Endothelial cell of umbilical vein (primary cell): ENCODE results near the gene SLC44A5. TPM values are rescaled to one million over a fixed set of nuclear protein-coding genes. Genes with fewer than 3 reads are reported as not detected.

Experiments
- BruUV-seq: library from RNA; stranded (reverse); fragments of 400-500 nt; replicated peaks from 2 replicates; lab custom pipeline; 2021; lab: Mats Ljungman, UMichigan
- CTCF ChIA-PET: fragments of 300-600, 350-600 bp; sonication (Branson Sonifier 250); formaldehyde crosslinking; loops from one replicate; lab custom pipeline; 2021; ENCODE audit warnings: antibody characterized with exemption, inconsistent platforms; lab: Charles Lee
- POLR2A ChIA-PET: fragments of 300-600, 350-600 bp; sonication (Branson Sonifier 250); formaldehyde crosslinking; loops from one replicate; lab custom pipeline; 2021; ENCODE audit warnings: antibody characterized with exemption, inconsistent platforms; lab: Charles Lee
- DNase-seq: peaks from one replicate; pipeline ENCODE4 v3.0.0-alpha.2; 2011; ENCODE audit warnings: low read depth, low spot score
- FAIRE-seq: peaks from 2 replicates; lab custom pipeline; 2011; peaks lifted over from hg19 to GRCh38; lab: Jason Lieb, UNC
- H2AFZ ChIP-seq: 2 replicates; pipeline ENCODE4 v1.6.0; 2012; ENCODE audit warnings: low read depth, low read length, control low read depth, inconsistent platforms
- H3K27ac ChIP-seq: 2 replicates; pipeline ENCODE4 v1.5.1; 2011; ENCODE audit warnings: low read depth, mild to moderate bottlenecking, control low read depth, low read length, moderate library complexity; ENCODE audit not compliant: insufficient read depth
- H3K27me3 ChIP-seq, 2 experiments: 2 replicates each; pipeline versions ENCODE4 v1.6.0 to v1.6.1; 2011; ENCODE audit warnings: low read length in 2 of 2, mixed read lengths in 1 of 2; ENCODE audit not compliant: control insufficient read depth in 2 of 2, insufficient read depth in 2 of 2
- H3K36me3 ChIP-seq, 2 experiments: 2 replicates in 1 of 2; 3 replicates in 1 of 2; pipeline ENCODE4 v1.5.1; 2011; ENCODE audit warnings: low read length in 2 of 2, mild to moderate bottlenecking in 1 of 2, moderate library complexity in 1 of 2; ENCODE audit not compliant: control insufficient read depth in 2 of 2, insufficient read depth in 2 of 2; ENCODE audit errors: extremely low read depth in 1 of 2
- H3K4me1 ChIP-seq: 3 replicates; pipeline ENCODE4 v1.5.1; 2011; ENCODE audit warnings: mild to moderate bottlenecking, low read length; ENCODE audit not compliant: control insufficient read depth, insufficient read depth; ENCODE audit errors: extremely low read depth
- H3K4me2 ChIP-seq: 2 replicates; pipeline ENCODE4 v1.6.1; 2011; ENCODE audit warnings: low read length, control low read depth, mixed read lengths; ENCODE audit not compliant: insufficient read depth
- H3K4me3 ChIP-seq, 3 experiments: fragments of 200-600 bp in 1 of 3; sonication (generic), shearing (Covaris generic) in 1 of 3; replicated peaks in 1 of 3; 2 replicates each; pipeline ENCODE4 v1.5.1; 2011 to 2016; ENCODE audit warnings: control low read depth in 3 of 3, low read length in 3 of 3, mild to moderate bottlenecking in 2 of 3, inconsistent platforms in 1 of 3, low read depth in 1 of 3, moderate library complexity in 1 of 3; ENCODE audit not compliant: insufficient read depth in 1 of 3
- H3K79me2 ChIP-seq: 2 replicates; pipeline ENCODE4 v1.6.0; 2012; ENCODE audit warnings: low read length, inconsistent platforms; ENCODE audit not compliant: control insufficient read depth, insufficient read depth
- H3K9ac ChIP-seq: replicated peaks from 2 replicates; pipeline ENCODE3; 2011; ENCODE audit warnings: low read length, control low read depth; ENCODE audit not compliant: insufficient read depth; ENCODE audit errors: extremely low read depth
- H3K9me1 ChIP-seq: replicated peaks from 3 replicates; pipeline ENCODE4 v1.6.0; 2011; ENCODE audit warnings: mild to moderate bottlenecking, low read length; ENCODE audit not compliant: control insufficient read depth, insufficient read depth; ENCODE audit errors: extremely low read depth
- H3K9me3 ChIP-seq: replicated peaks from 2 replicates; pipeline ENCODE4 v1.5.1; 2012; ENCODE audit warnings: low read length, inconsistent platforms; ENCODE audit not compliant: control insufficient read depth, insufficient read depth
- H4K20me1 ChIP-seq: replicated peaks from 2 replicates; pipeline ENCODE3; 2011; ENCODE audit warnings: mild to moderate bottlenecking, low read length; ENCODE audit not compliant: control insufficient read depth, insufficient read depth; ENCODE audit errors: extremely low read depth
- CTCF ChIP-seq, 2 donors: IDR thresholded peaks; 1 replicate in 1 of 2; 2 replicates in 1 of 2; pipeline ENCODE4 v1.5.1; 2011; ENCODE audit warnings: low read length in 2 of 2, mild to moderate bottlenecking in 2 of 2, moderate library complexity in 2 of 2, control low read depth in 1 of 2, inconsistent platforms in 1 of 2, low read depth in 1 of 2; ENCODE audit not compliant: insufficient read depth in 1 of 2; ENCODE audit errors: extremely low read depth in 1 of 2
- EZH2 ChIP-seq: IDR thresholded peaks from 2 replicates; pipeline ENCODE4 v1.6.1; 2012; ENCODE audit warnings: borderline replicate concordance, low read depth, mild to moderate bottlenecking, moderate library complexity, low read length, inconsistent platforms; ENCODE audit not compliant: severe bottlenecking
- FOS ChIP-seq: IDR thresholded peaks from 2 replicates; pipeline ENCODE4 v1.6.1; 2011; ENCODE audit warnings: mild to moderate bottlenecking, low read length, moderate library complexity, borderline replicate concordance; ENCODE audit not compliant: insufficient read depth
- GATA2 ChIP-seq: IDR thresholded peaks from 2 replicates; pipeline ENCODE4 v1.7.0; 2011; ENCODE audit warnings: low read depth, mild to moderate bottlenecking, moderate library complexity, mixed read lengths, low read length; ENCODE audit not compliant: insufficient read length, insufficient read depth
- JUN ChIP-seq: IDR thresholded peaks from 2 replicates; pipeline ENCODE4 v1.6.1; 2011; ENCODE audit warnings: borderline replicate concordance, low read depth; ENCODE audit not compliant: insufficient read length, insufficient read depth
- MYC ChIP-seq: IDR thresholded peaks from one replicate; pipeline ENCODE4 v1.6.1; 2011; ENCODE audit warnings: mild to moderate bottlenecking, low read depth, low read length
- POLR2A ChIP-seq: IDR thresholded peaks from 2 replicates; pipeline ENCODE4 v1.6.1; 2012; ENCODE audit warnings: low read depth, mild to moderate bottlenecking, control low read depth, low read length
- POLR2AphosphoS5 ChIP-seq: IDR thresholded peaks from 2 replicates; pipeline ENCODE4 v1.6.1; 2012; ENCODE audit warnings: low read depth, mild to moderate bottlenecking, control low read depth, low read length, moderate library complexity; ENCODE audit not compliant: insufficient read depth
- dilution Hi-C: fragments of 300-500 bp; cut with MboI; formaldehyde crosslinking; loops from one replicate; pipeline ENCODE4 v1.15.0; 2019; ENCODE audit warnings: low sequenced_read_pairs; ENCODE audit not compliant: extremely low pct_ligation_motif_present
- intact Hi-C: fragments of 100-400 bp; cut with micrococcal nuclease; formaldehyde crosslinking; loops from one replicate; pipeline ENCODE4 v1.10.0; 2022
- polyA plus RNA-seq, 4 experiments: library from polyadenylated mRNA; depleted of rRNA in 3 of 4; stranded (reverse) in 3 of 4; unstranded in 1 of 4; fragments of >200 nt; gene quantifications; 2 replicates each; pipeline versions ENCODE4 v1.2.1 to v1.2.3, GENCODE V29; 2011 to 2012; ENCODE audit warnings: missing spikeins in 1 of 4
- total RNA-seq: library from RNA; stranded (reverse); gene quantifications from 2 replicates; pipeline ENCODE4 v1.2.3, GENCODE V29; 2021
- TF ChIP-seq, protein P1 (sequence below): IDR thresholded peaks from 2 replicates; pipeline ENCODE4 v1.6.1; 2011; ENCODE audit not compliant: insufficient read depth, insufficient read length

SLC44A5 gene
- total and polyA plus RNA-seq, 2 donors (not counting 3 experiments of a cell fraction or from before 2014, with no cell fraction given) = 1.6 to 3.2 TPM

GRCh38 chr1:75233302-75233929 lies 377.5 kb downstream of the SLC44A5 start:
- ChIA-PET POLR2A (no interaction called here), CTCF (interaction anchor here (0.5 to 3.1 kb wide), 41 partner anchors 9 to 582 kb away, joined by 3 to 42 read pairs (median 4); partner anchors contain the start of genes ACADM and RABGGTB)
- Histone ChIP-seq H4K20me1 (no peaks in the 10 kb centered on the region), H3K9ac (no peak overlapping the region), H3K4me2 (no peak overlapping the region), H3K27me3 (no peaks in the 10 kb centered on the region), H3K4me1 (peaks cover 11% of the 10 kb centered on the region), H3K36me3 (no peaks in the 10 kb centered on the region), H3K27ac (no peak overlapping the region), H3K4me3 (no peak overlapping the region), H3K9me3 (no peaks in the 10 kb centered on the region), H3K79me2 (no peaks in the 10 kb centered on the region), H3K9me1 (no peaks in the 10 kb centered on the region), H2AFZ (no peak overlapping the region)
- intact Hi-C loops = loop anchor here (1.0 to 5.0 kb wide), 5 partner anchors 32 to 553 kb away; partner anchors contain the start of genes ACADM and RABGGTB
- dilution Hi-C loops = no loop called here
- FAIRE-seq = peak; percentile 75
- TF ChIP-seq CTCF (IDR thresholded peaks at IDR 0.05; ENCODE audit: extremely low read depth in 1 of 2, insufficient read depth in 1 of 2, low read depth in 1 of 2, low read length in 2 of 2) (peak; percentile 43 to 52), POLR2A (no peak)
- DNase-seq = peak; percentile 66
- BruUV-seq = no TSS peak

GRCh38 chr1:75220072-75220471 lies 390.8 kb downstream of the SLC44A5 start:
- FAIRE-seq (no peak), DNase-seq (no peak)
- ChIA-PET CTCF (interaction anchor here (0.9 to 1.4 kb wide), 2 partner anchors 13 to 448 kb away, joined by 3 to 4 read pairs; no protein-coding TSS in a partner anchor), POLR2A (no interaction called here)
- H3K79me2 ChIP-seq = no peaks in the 10 kb centered on the region
- H3K4me1 ChIP-seq = no peaks in the 10 kb centered on the region
- no peak overlapping the region for H3K4me3 ChIP-seq
- no peak overlapping the region for H3K4me2 ChIP-seq
- TF ChIP-seq GATA2 (no peak), EZH2 (no peak), POLR2AphosphoS5 (no peak), JUN (no peak), MYC (no peak), CTCF (IDR thresholded peaks at IDR 0.05; ENCODE audit: extremely low read depth in 1 of 2, insufficient read depth in 1 of 2, low read depth in 1 of 2, low read length in 2 of 2) (no peak), POLR2A (no peak), FOS (no peak)
- TF ChIP-seq, protein P1, sequence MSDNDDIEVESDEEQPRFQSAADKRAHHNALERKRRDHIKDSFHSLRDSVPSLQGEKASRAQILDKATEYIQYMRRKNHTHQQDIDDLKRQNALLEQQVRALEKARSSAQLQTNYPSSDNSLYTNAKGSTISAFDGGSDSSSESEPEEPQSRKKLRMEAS = no peak
- H3K27ac ChIP-seq = no peak overlapping the region
- H3K9ac ChIP-seq = no peak overlapping the region
- H3K36me3 ChIP-seq = no peaks in the 10 kb centered on the region
- H2AFZ ChIP-seq = no peak overlapping the region
- no TSS peak for BruUV-seq
- intact Hi-C loops (no loop called here), dilution Hi-C loops (no loop called here)
- no peaks in the 10 kb centered on the region for H3K27me3 ChIP-seq
- no peaks in the 10 kb centered on the region for H3K9me1 ChIP-seq
- no peaks in the 10 kb centered on the region for H3K9me3 ChIP-seq
- no peaks in the 10 kb centered on the region for H4K20me1 ChIP-seq
